ENCODE measurements around the gene TRIM69.
"Not testable (repeated sequence)": the region's sequence is repeated elsewhere in the genome, so short reads cannot be mapped to it uniquely, and the experiment has no call there.

The TRIM69 gene

DNA sequence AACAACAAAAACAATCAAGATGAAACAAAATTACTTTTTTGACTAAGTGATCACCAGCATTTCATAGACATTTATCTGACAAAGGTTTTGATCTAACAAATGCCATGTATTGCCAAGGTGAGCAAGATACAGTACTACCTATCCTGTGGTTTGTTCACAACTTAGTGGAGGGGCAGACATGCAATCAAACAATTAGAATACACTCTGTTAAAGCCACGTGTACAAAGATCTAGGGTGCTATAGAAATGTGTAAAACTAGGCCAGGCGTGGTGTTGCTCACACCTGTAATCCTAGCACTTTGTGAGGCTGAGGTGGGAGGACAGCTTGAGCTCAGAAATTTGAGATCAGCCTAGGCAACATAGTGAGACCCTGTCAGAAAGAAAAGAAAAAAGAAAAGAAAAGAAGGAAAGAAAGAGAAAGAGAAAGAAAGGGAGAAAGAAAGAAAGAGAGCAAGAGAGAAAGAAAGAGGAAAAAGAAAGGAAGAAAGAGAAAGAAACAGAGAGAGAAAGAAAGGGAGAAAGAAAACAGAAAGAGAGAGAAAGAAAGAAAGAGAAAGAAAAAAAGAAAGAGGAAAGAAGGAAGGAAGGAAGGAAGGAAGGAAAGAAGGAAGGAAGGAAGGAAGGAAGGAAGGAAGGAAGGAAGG is 1.4 kb upstream of the TRIM69 start:
- DNase-seq (ENCODE audit: low spot score in 2 of 2) (no peak), ATAC-seq (replicated peaks; ENCODE audit: extremely low read depth, poor library complexity, severe bottlenecking) (no peak)
- no peaks in the 10 kb centered on the region for H3K9me3 Mint-ChIP-seq
- H3K4me1 Mint-ChIP-seq, result peaks cover 56% of the 10 kb centered on the region
- peak overlapping the region; percentile 99 for H3K27ac Mint-ChIP-seq (ENCODE audit: low read depth)
- H3K4me3 Mint-ChIP-seq, result peak overlapping the region; percentile 80
- peaks cover 10% of the 10 kb centered on the region for H3K36me3 Mint-ChIP-seq (ENCODE audit: insufficient read depth)
- no peaks in the 10 kb centered on the region for H3K27me3 Mint-ChIP-seq

DNA sequence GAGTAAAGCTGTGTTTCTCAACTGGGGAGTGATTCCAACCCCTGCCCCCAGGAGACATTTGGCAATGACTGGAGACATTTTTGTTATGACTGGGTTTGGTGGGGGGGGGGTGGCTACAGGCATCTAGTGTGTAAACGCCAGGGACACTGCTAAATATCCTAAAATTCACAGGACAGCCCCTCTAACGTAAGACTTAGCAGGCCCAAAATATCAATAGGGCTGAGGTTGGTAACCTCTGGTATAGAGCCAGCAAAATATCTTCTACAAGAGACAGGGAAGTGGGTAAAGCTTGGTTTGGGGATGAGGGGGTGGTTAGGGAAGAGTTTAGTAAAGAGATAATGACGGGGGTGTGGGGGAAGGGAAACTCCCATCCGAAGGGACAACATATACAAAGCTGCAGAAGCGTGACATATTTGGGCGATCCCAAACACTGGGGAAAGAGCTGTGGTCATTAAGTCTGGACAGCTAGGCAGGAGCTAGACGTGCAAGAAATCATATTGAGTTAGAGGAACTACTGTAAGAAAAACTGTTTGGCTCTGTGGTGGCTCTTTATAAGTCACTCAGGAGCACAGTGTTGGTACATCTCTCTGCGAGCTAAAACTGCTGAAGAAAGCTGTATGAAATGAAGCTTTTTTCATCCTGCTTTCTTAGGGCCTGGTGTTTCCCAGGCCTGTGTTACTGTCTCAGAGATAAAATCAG is 697 bp upstream of the TRIM69 start:
- peak overlapping the region; percentile 80 for H3K4me3 Mint-ChIP-seq
- peak; percentile 69 for ATAC-seq (replicated peaks; ENCODE audit: extremely low read depth, poor library complexity, severe bottlenecking)
- DNase-seq (ENCODE audit: low spot score in 2 of 2), result no peak
- H3K36me3 Mint-ChIP-seq (ENCODE audit: insufficient read depth), result peaks cover 10% of the 10 kb centered on the region
- H3K27me3 Mint-ChIP-seq, result no peaks in the 10 kb centered on the region
- H3K9me3 Mint-ChIP-seq, result no peaks in the 10 kb centered on the region
- peak overlapping the region; percentile 99 for H3K27ac Mint-ChIP-seq (ENCODE audit: low read depth)
- H3K4me1 Mint-ChIP-seq, result peaks cover 56% of the 10 kb centered on the region

DNA sequence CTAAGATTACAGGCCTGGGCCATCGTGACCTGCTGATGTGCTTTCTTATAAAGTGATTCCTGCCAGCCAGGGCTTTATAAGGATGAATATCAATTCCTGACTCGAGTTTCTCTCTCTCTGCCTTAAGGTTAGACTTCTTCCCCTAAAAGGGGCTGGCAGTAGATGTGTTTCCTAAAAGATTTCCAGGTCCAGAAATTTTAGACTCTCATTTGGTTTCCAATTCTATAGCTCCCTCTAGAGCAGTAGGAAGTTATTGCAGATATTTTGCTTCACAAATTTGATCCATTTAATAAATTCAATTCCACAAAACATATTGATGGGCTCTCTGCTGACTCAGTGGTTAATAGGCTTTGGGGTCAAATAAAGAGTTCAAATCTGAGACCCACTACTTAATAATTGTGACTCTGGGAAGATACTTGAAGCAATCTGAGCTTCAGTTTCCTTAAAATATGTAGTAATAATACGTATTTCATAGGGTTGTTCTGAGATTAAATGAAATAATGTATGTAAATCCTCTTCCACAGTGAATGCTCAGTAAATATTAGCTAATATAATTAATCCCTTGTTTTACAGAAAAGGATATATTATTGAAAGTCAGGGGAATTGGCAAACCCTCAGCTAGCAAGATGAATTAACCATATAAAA is 2.1 kb downstream of the TRIM69 start:
- no peak for ATAC-seq (replicated peaks; ENCODE audit: extremely low read depth, poor library complexity, severe bottlenecking)
- no peaks in the 10 kb centered on the region for H3K9me3 Mint-ChIP-seq
- no peak for DNase-seq (ENCODE audit: low spot score in 2 of 2)
- H3K4me3 Mint-ChIP-seq, result peak overlapping the region; percentile 61
- H3K4me1 Mint-ChIP-seq, result peaks cover 39% of the 10 kb centered on the region
- peak overlapping the region; percentile 57 for H3K27ac Mint-ChIP-seq (ENCODE audit: low read depth)
- H3K36me3 Mint-ChIP-seq (ENCODE audit: insufficient read depth), result peaks cover 4% of the 10 kb centered on the region
- H3K27me3 Mint-ChIP-seq, result no peaks in the 10 kb centered on the region

DNA sequence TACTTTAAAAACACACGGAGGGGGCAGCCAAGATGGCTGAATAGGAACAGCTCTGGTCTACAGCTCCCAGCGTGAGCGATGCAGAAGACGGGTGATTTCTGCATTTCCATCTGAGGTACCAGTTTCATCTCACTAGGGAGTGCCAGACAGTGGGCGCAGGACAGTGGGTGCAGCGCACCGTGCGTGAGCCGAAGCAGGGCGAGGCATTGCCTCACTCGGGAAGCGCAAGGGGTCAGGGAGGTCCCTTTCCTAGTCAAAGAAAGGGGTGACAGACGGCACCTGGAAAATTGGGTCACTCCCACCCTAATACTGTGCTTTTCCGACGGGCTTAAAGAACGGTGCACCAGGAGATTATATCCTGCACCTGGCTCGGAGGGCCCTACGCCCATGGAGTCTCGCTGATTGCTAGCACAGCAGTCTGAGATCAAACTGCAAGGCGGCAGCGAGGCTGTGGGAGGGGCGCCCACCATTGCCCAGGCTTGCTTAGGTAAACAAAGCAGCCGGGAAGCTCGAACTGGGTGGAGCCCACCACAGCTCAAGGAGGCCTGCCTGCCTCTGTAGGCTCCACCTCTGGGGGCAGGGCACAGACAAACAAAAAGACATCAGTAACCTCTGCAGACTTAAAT is 3.0 kb downstream of the TRIM69 start:
- Mint-ChIP-seq H3K4me3 (peak overlapping the region; percentile 61), H3K4me1 (peaks cover 34% of the 10 kb centered on the region)
- not testable (repeated sequence) for ATAC-seq (replicated peaks; ENCODE audit: extremely low read depth, poor library complexity, severe bottlenecking); H3K27ac Mint-ChIP-seq (ENCODE audit: low read depth); H3K36me3 Mint-ChIP-seq (ENCODE audit: insufficient read depth); H3K9me3 Mint-ChIP-seq; H3K27me3 Mint-ChIP-seq; DNase-seq (ENCODE audit: low spot score in 2 of 2)

DNA sequence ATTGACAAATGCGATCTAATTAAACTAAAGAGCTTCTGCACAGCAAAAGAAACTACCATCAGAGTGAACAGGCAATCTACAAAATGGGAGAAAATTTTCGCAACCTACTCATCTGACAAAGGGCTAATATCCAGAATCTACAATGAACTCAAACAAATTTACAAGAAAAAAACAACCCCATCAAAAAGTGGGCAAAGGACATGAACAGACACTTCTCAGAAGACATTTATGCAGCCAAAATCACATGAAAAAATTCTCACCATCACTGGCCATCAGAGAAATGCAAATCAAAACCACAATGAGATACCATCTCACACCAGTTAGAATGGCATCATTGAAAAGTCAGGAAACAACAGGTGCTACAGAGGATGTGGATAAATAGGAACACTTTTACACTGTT is 7.1 kb downstream of the TRIM69 start:
- not testable (repeated sequence) for H3K4me1 Mint-ChIP-seq; ATAC-seq (replicated peaks; ENCODE audit: extremely low read depth, poor library complexity, severe bottlenecking); H3K36me3 Mint-ChIP-seq (ENCODE audit: insufficient read depth); H3K27me3 Mint-ChIP-seq; DNase-seq (ENCODE audit: low spot score in 2 of 2); H3K4me3 Mint-ChIP-seq; H3K27ac Mint-ChIP-seq (ENCODE audit: low read depth); H3K9me3 Mint-ChIP-seq

DNA sequence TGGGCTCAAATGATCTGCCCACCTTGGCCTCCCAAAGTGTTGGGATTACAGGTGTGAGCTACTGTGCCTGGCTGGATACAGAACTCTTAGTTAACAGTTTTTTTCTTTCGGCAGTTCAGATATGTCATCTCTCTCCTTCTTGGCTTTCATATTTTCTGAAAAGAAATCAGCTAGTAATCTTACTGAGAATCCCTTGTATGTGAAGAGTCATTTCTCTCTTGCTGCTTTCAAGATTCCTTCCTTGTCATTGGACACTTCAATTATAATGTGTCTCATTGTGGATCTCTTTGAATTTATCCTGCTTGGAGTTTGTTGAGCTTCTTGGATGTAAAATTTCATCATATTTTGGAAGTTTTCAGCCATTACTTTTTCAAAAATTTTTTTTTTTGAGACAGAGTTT is 17.0 kb downstream of the TRIM69 start:
- Mint-ChIP-seq H3K9me3 (no peaks in the 10 kb centered on the region), H3K4me1 (peaks cover 13% of the 10 kb centered on the region), H3K36me3 (ENCODE audit: insufficient read depth) (peaks cover 3% of the 10 kb centered on the region), H3K4me3 (no peak overlapping the region), H3K27me3 (no peaks in the 10 kb centered on the region), H3K27ac (ENCODE audit: low read depth) (no peak overlapping the region)
- no peak for ATAC-seq (replicated peaks; ENCODE audit: extremely low read depth, poor library complexity, severe bottlenecking)
- no peak for DNase-seq (ENCODE audit: low spot score in 2 of 2)

GRCh38 chr15:44763187-44763586 is 26.9 kb downstream of the TRIM69 start:
- Mint-ChIP-seq H3K27ac (ENCODE audit: low read depth) (no peak overlapping the region), H3K9me3 (no peaks in the 10 kb centered on the region), H3K27me3 (no peaks in the 10 kb centered on the region), H3K36me3 (ENCODE audit: insufficient read depth) (peaks cover 3% of the 10 kb centered on the region), H3K4me1 (no peaks in the 10 kb centered on the region), H3K4me3 (no peak overlapping the region)
- DNase-seq (ENCODE audit: low spot score in 2 of 2) (no peak), ATAC-seq (replicated peaks; ENCODE audit: extremely low read depth, poor library complexity, severe bottlenecking) (no peak)

DNA sequence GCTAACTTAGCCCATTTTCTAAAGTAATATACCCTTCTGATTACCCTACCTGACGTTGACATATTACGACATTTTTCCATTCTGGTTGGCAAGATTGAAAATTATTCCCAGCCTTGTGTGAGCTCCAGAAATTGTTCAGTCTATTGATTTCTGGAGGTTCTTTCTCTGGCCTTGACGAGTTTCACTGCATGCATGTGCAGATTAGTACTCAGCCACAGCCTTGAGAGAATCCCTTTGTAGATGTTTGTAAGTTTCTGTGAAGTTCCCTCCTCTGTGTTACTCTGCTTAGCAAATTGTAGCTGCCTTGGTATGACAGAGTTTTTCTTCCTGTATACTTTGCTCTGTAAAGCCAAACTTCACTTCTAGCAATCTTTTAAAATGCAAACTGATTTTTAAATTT is 27.5 kb downstream of the TRIM69 start:
- Mint-ChIP-seq H3K36me3 (ENCODE audit: insufficient read depth) (peaks cover 2% of the 10 kb centered on the region), H3K4me1 (no peaks in the 10 kb centered on the region), H3K4me3 (no peak overlapping the region), H3K27ac (ENCODE audit: low read depth) (no peak overlapping the region), H3K27me3 (no peaks in the 10 kb centered on the region), H3K9me3 (no peaks in the 10 kb centered on the region)
- ATAC-seq (replicated peaks; ENCODE audit: extremely low read depth, poor library complexity, severe bottlenecking) (no peak), DNase-seq (ENCODE audit: low spot score in 2 of 2) (no peak)

DNA sequence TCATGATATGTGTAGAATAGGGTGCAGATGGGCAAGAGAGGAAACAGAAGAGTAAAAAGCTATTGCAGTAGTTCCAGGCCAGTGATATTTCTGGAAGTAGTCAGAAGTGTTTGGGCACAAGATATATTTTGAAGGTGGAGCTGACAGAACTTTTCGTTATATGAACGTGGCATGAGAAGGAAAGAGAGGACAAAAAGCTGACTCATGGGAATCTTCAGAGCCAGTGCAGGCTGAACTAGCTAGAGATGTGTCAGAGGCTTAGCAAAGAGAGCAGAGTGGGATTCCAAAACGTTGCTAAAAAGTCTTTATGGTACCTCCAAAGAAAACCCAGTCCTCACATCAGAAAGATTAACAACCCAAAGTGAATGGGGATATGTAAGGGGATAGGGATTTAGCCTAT is 28.7 kb downstream of the TRIM69 start:
- H3K27ac Mint-ChIP-seq (ENCODE audit: low read depth), result no peak overlapping the region
- ATAC-seq (replicated peaks; ENCODE audit: extremely low read depth, poor library complexity, severe bottlenecking), result no peak

GRCh38 chr15:44769521-44769920 is 33.2 kb downstream of the TRIM69 start:
- Mint-ChIP-seq H3K9me3 (peaks cover 8% of the 10 kb centered on the region), H3K27me3 (no peaks in the 10 kb centered on the region), H3K36me3 (ENCODE audit: insufficient read depth) (peaks cover 6% of the 10 kb centered on the region)

More for the DNA sequence above, 28.7 kb downstream of the TRIM69 start:
- H3K36me3 Mint-ChIP-seq (ENCODE audit: insufficient read depth), result peaks cover 3% of the 10 kb centered on the region
- no peaks in the 10 kb centered on the region for H3K9me3 Mint-ChIP-seq
- H3K4me3 Mint-ChIP-seq, result no peak overlapping the region
- no peaks in the 10 kb centered on the region for H3K4me1 Mint-ChIP-seq
- H3K27me3 Mint-ChIP-seq, result no peaks in the 10 kb centered on the region
- no peak for DNase-seq (ENCODE audit: low spot score in 2 of 2)

GRCh38 chr15:44770715-44771114 is 34.4 kb downstream of the TRIM69 start:
- not testable (repeated sequence) for H3K4me1 Mint-ChIP-seq; H3K27ac Mint-ChIP-seq (ENCODE audit: low read depth); H3K36me3 Mint-ChIP-seq (ENCODE audit: insufficient read depth); ATAC-seq (replicated peaks; ENCODE audit: extremely low read depth, poor library complexity, severe bottlenecking); H3K27me3 Mint-ChIP-seq; H3K4me3 Mint-ChIP-seq; H3K9me3 Mint-ChIP-seq; DNase-seq (ENCODE audit: low spot score in 2 of 2)

More at GRCh38 chr15:44769521-44769920, 33.2 kb downstream of the TRIM69 start:
- ATAC-seq (replicated peaks; ENCODE audit: extremely low read depth, poor library complexity, severe bottlenecking) (no peak), DNase-seq (ENCODE audit: low spot score in 2 of 2) (no peak)
- Mint-ChIP-seq H3K4me3 (no peak overlapping the region), H3K4me1 (no peaks in the 10 kb centered on the region), H3K27ac (ENCODE audit: low read depth) (no peak overlapping the region)

DNA sequence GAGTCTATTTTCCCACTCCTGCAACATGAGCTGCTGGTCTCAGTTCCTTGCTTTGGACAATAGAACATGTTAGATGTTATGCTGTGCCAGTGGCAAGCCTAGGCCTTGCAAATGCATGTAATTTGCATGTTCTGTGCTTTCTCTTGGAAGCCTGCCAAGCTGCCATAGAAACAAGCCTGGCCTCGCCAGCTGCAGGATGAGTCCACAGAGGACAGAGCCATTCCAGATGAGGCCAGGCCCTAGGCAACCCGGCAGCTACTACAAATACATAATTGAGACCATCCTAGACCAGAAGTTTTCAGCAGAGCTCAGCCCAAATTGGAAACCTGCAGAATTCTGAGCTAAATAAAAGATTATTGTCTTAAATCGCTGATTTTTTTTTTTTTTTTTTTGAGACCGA is 39.6 kb downstream of the TRIM69 start:
- peaks cover 2% of the 10 kb centered on the region for H3K36me3 Mint-ChIP-seq (ENCODE audit: insufficient read depth)
- H3K9me3 Mint-ChIP-seq, result peaks cover 6% of the 10 kb centered on the region
- H3K27me3 Mint-ChIP-seq, result no peaks in the 10 kb centered on the region
- ATAC-seq (replicated peaks; ENCODE audit: extremely low read depth, poor library complexity, severe bottlenecking) (no peak), DNase-seq (ENCODE audit: low spot score in 2 of 2) (no peak)
- no peak overlapping the region for H3K4me3 Mint-ChIP-seq
- H3K4me1 Mint-ChIP-seq, result no peaks in the 10 kb centered on the region
- no peak overlapping the region for H3K27ac Mint-ChIP-seq (ENCODE audit: low read depth)

Measured in central memory CD8-positive, alpha-beta T cell (primary cell).